ENCODE results near the gene PDILT.
A peak's percentile ranks its signal among the peaks of the same experiment; 100 is the strongest.

Gene PDILT

DNA sequence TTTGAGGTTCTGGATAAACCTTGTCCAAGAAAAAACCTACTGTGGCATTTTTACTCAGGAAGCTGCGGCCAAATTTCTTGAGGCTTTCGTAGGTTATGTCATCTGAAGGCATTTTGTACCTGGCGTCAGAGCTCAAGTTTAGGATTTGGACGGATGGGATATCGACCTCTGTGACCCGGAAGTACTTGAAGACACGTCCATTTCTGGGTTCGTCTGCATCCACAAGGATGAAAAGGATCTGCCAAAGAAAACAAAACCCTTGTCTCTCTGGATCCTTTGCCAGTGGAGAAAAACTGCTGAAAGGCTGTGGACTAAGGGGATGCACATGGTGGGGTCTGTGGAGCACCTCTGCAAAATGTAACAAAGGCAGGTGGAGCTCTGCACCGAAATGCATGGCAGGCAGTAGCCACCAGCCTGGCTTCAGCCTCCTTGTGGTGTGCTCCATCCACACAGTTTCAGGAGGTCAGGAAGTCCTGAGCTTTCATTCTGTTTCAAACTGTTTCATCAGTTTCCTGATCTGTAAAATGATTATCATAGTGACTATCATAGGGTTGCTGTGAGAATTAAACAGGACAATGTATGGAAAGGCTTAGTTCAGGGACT is 35.0 kb downstream of the PDILT start:
- H3K18ac ChIP-seq (ENCODE audit: low read length) = no peak overlapping the region
- H3K4me1 ChIP-seq (ENCODE audit: control insufficient read depth in 2 of 2, insufficient read depth in 1 of 2, low read depth in 1 of 2, low read length in 2 of 2) = no peaks in the 10 kb centered on the region
- H3K9me3 ChIP-seq (replicated peaks in 1 of 2; ENCODE audit: control insufficient read depth in 2 of 2, insufficient read depth in 1 of 2, low read depth in 1 of 2, low read length in 2 of 2) = no peaks in the 10 kb centered on the region
- no peaks in the 10 kb centered on the region for H3K27me3 ChIP-seq (ENCODE audit: control insufficient read depth in 3 of 3, insufficient read depth in 3 of 3, low read depth in 1 of 3, low read length in 3 of 3)
- H2AK5ac ChIP-seq (ENCODE audit: low read depth, low read length) = no peak overlapping the region
- no peak overlapping the region for H2BK12ac ChIP-seq (ENCODE audit: low read length)
- no peak overlapping the region for H4K8ac ChIP-seq (ENCODE audit: low read depth, low read length)
- H3K79me1 ChIP-seq (ENCODE audit: low read depth, low read length) = no peaks in the 10 kb centered on the region
- no peak overlapping the region for H3K23ac ChIP-seq (ENCODE audit: low read depth, low read length, poor library complexity)
- no peak overlapping the region for H2BK5ac ChIP-seq (ENCODE audit: low read length)
- H3K14ac ChIP-seq (ENCODE audit: low read length) = no peak overlapping the region
- no CpG with 5 or more reads among the region's 9 CpGs for WGBS, 2 donors (ENCODE audit: extremely low coverage in 2 of 2, insufficient read length in 2 of 2, insufficient replicate concordance in 1 of 2)
- no peak overlapping the region for H2AFZ ChIP-seq (ENCODE audit: low read length)
- DNase-seq (ENCODE audit: low spot score) = no peak
- H3K36me3 ChIP-seq (replicated peaks in 1 of 2; ENCODE audit: control insufficient read depth in 2 of 2, insufficient read depth in 2 of 2, low read length in 2 of 2) = no peaks in the 10 kb centered on the region
- no peak overlapping the region for H2BK15ac ChIP-seq (ENCODE audit: low read length)
- no peak overlapping the region for H2BK120ac ChIP-seq (ENCODE audit: low read depth, low read length)
- no peak overlapping the region for H3K4ac ChIP-seq (ENCODE audit: low read length)
- H3K4me3 ChIP-seq (ENCODE audit: low read length in 2 of 2) = peak overlapping the region in 1 of 2 donors; percentile 8
- no peak overlapping the region for H3K27ac ChIP-seq (replicated peaks; ENCODE audit: low read length)
- no peak overlapping the region for H3K4me2 ChIP-seq (ENCODE audit: insufficient read depth, low read length, poor library complexity, severe bottlenecking)
- no peak overlapping the region for H4K91ac ChIP-seq (ENCODE audit: low read depth, low read length, poor library complexity)
- H3K9ac ChIP-seq (ENCODE audit: low read depth, low read length, poor library complexity) = no peak overlapping the region

DNA sequence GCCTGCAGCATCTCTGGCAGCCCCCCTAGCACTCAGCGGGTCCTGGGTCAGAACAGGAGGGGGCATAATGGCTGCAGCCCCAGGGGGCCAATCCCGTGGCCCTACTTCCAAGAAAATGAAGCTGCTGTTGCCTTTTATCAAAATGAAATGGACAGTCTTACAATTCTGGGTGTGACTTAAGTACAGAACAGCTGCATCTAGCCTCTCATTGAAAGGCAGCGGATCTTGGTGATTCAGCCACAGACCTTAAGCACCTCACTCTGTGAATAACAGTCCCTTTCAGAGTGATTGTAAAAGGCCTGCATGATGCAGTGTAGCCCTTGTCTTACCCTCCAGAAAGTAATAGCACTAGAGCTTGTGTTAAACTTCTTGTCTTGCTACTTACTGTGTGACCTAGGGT is 40.5 kb downstream of the PDILT start:
- Histone ChIP-seq H3K27me3 (ENCODE audit: control insufficient read depth in 3 of 3, insufficient read depth in 3 of 3, low read depth in 1 of 3, low read length in 3 of 3) (no peaks in the 10 kb centered on the region), H3K27ac (replicated peaks; ENCODE audit: low read length) (no peak overlapping the region), H3K9me3 (replicated peaks in 1 of 2; ENCODE audit: control insufficient read depth in 2 of 2, insufficient read depth in 1 of 2, low read depth in 1 of 2, low read length in 2 of 2) (no peaks in the 10 kb centered on the region), H3K4me3 (ENCODE audit: low read length in 2 of 2) (no peak overlapping the region), H3K79me1 (ENCODE audit: low read depth, low read length) (no peaks in the 10 kb centered on the region), H4K91ac (ENCODE audit: low read depth, low read length, poor library complexity) (no peak overlapping the region), H3K23ac (ENCODE audit: low read depth, low read length, poor library complexity) (no peak overlapping the region), H3K18ac (ENCODE audit: low read length) (no peak overlapping the region), H2BK15ac (ENCODE audit: low read length) (no peak overlapping the region), H2BK120ac (ENCODE audit: low read depth, low read length) (no peak overlapping the region), H2AFZ (ENCODE audit: low read length) (no peak overlapping the region), H3K14ac (ENCODE audit: low read length) (no peak overlapping the region), H2BK12ac (ENCODE audit: low read length) (no peak overlapping the region), H3K4me1 (ENCODE audit: control insufficient read depth in 2 of 2, insufficient read depth in 1 of 2, low read depth in 1 of 2, low read length in 2 of 2) (no peaks in the 10 kb centered on the region), H3K9ac (ENCODE audit: low read depth, low read length, poor library complexity) (no peak overlapping the region), H2BK5ac (ENCODE audit: low read length) (no peak overlapping the region), H2AK5ac (ENCODE audit: low read depth, low read length) (no peak overlapping the region), H3K4ac (ENCODE audit: low read length) (no peak overlapping the region), H3K36me3 (replicated peaks in 1 of 2; ENCODE audit: control insufficient read depth in 2 of 2, insufficient read depth in 2 of 2, low read length in 2 of 2) (no peaks in the 10 kb centered on the region), H4K8ac (ENCODE audit: low read depth, low read length) (no peak overlapping the region), H3K4me2 (ENCODE audit: insufficient read depth, low read length, poor library complexity, severe bottlenecking) (no peak overlapping the region)
- WGBS, 2 donors (ENCODE audit: extremely low coverage in 2 of 2, insufficient read length in 2 of 2, insufficient replicate concordance in 1 of 2) = no CpG with 5 or more reads among the region's 3 CpGs
- DNase-seq (ENCODE audit: low spot score) = no peak

DNA sequence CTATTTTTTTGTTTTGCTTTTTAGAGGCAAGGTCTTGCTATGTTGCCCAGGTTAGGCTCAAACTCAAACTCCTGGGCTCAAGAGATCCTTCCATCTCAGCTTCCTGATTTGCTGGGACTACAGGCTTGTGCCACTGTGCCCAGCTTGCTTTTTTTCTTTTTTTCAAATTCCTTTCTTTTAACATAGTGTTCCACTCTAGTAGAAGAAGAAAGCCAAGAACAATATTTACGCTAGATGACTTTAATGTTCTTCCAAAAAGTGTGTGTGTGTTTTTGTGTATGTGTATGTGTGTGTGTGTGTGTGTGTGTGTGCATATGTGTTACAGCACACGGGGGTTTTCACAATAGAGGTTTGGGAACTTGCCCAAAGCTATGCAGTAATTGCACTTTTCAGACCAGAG is 41.3 kb downstream of the PDILT start:
- no peak overlapping the region for H3K4ac ChIP-seq (ENCODE audit: low read length)
- no peak overlapping the region for H2BK5ac ChIP-seq (ENCODE audit: low read length)
- no peaks in the 10 kb centered on the region for H3K36me3 ChIP-seq (replicated peaks in 1 of 2; ENCODE audit: control insufficient read depth in 2 of 2, insufficient read depth in 2 of 2, low read length in 2 of 2)
- no peak overlapping the region for H3K14ac ChIP-seq (ENCODE audit: low read length)
- H3K27ac ChIP-seq (replicated peaks; ENCODE audit: low read length) = no peak overlapping the region
- no peak overlapping the region for H2BK15ac ChIP-seq (ENCODE audit: low read length)
- no peak overlapping the region for H2BK120ac ChIP-seq (ENCODE audit: low read depth, low read length)
- no peak overlapping the region for H2AFZ ChIP-seq (ENCODE audit: low read length)
- H4K91ac ChIP-seq (ENCODE audit: low read depth, low read length, poor library complexity) = no peak overlapping the region
- H3K9ac ChIP-seq (ENCODE audit: low read depth, low read length, poor library complexity) = no peak overlapping the region
- DNase-seq (ENCODE audit: low spot score) = no peak
- no peak overlapping the region for H2BK12ac ChIP-seq (ENCODE audit: low read length)
- no peak overlapping the region for H3K4me3 ChIP-seq (ENCODE audit: low read length in 2 of 2)
- no peak overlapping the region for H3K4me2 ChIP-seq (ENCODE audit: insufficient read depth, low read length, poor library complexity, severe bottlenecking)
- H3K27me3 ChIP-seq (ENCODE audit: control insufficient read depth in 3 of 3, insufficient read depth in 3 of 3, low read depth in 1 of 3, low read length in 3 of 3) = no peaks in the 10 kb centered on the region
- H4K8ac ChIP-seq (ENCODE audit: low read depth, low read length) = no peak overlapping the region
- H3K9me3 ChIP-seq (replicated peaks in 1 of 2; ENCODE audit: control insufficient read depth in 2 of 2, insufficient read depth in 1 of 2, low read depth in 1 of 2, low read length in 2 of 2) = no peaks in the 10 kb centered on the region
- WGBS, 2 donors (ENCODE audit: extremely low coverage in 2 of 2, insufficient read length in 2 of 2, insufficient replicate concordance in 1 of 2) = no CpG with 5 or more reads among the region's 2 CpGs
- no peak overlapping the region for H3K18ac ChIP-seq (ENCODE audit: low read length)
- H2AK5ac ChIP-seq (ENCODE audit: low read depth, low read length) = no peak overlapping the region
- no peak overlapping the region for H3K23ac ChIP-seq (ENCODE audit: low read depth, low read length, poor library complexity)
- H3K79me1 ChIP-seq (ENCODE audit: low read depth, low read length) = no peaks in the 10 kb centered on the region
- H3K4me1 ChIP-seq (ENCODE audit: control insufficient read depth in 2 of 2, insufficient read depth in 1 of 2, low read depth in 1 of 2, low read length in 2 of 2) = no peaks in the 10 kb centered on the region

DNA sequence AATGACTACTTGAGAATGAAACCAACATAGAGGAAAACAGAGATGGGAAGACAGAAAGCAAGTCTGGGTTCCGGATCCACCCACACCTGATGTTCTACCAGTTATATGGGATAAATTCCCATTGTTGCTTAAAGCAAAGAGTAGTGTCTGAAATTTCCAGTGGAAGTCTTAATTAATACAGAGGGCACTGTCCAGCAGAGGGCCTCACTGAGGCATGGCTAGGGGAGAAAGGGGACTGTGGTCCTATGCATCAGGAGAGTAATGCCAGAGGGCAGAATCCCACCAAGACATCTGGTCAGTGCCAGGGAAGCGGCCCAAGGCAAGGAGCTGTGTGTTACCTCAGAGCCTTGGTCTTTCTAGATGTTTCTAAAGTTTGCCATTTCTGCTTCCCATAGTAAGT is 44.5 kb downstream of the PDILT start:
- no peaks in the 10 kb centered on the region for H3K36me3 ChIP-seq (replicated peaks in 1 of 2; ENCODE audit: control insufficient read depth in 2 of 2, insufficient read depth in 2 of 2, low read length in 2 of 2)
- no peak overlapping the region for H2AFZ ChIP-seq (ENCODE audit: low read length)
- H2BK15ac ChIP-seq (ENCODE audit: low read length) = no peak overlapping the region
- H2BK120ac ChIP-seq (ENCODE audit: low read depth, low read length) = no peak overlapping the region
- H3K4me3 ChIP-seq (ENCODE audit: low read length in 2 of 2) = no peak overlapping the region
- H2BK5ac ChIP-seq (ENCODE audit: low read length) = no peak overlapping the region
- no peaks in the 10 kb centered on the region for H3K9me3 ChIP-seq (replicated peaks in 1 of 2; ENCODE audit: control insufficient read depth in 2 of 2, insufficient read depth in 1 of 2, low read depth in 1 of 2, low read length in 2 of 2)
- H3K14ac ChIP-seq (ENCODE audit: low read length) = no peak overlapping the region
- H4K8ac ChIP-seq (ENCODE audit: low read depth, low read length) = no peak overlapping the region
- H4K91ac ChIP-seq (ENCODE audit: low read depth, low read length, poor library complexity) = no peak overlapping the region
- DNase-seq (ENCODE audit: low spot score) = peak; percentile 15
- H3K27me3 ChIP-seq (ENCODE audit: control insufficient read depth in 3 of 3, insufficient read depth in 3 of 3, low read depth in 1 of 3, low read length in 3 of 3) = no peaks in the 10 kb centered on the region
- H3K79me1 ChIP-seq (ENCODE audit: low read depth, low read length) = no peaks in the 10 kb centered on the region
- no peak overlapping the region for H3K27ac ChIP-seq (replicated peaks; ENCODE audit: low read length)
- no CpG with 5 or more reads among the region's 2 CpGs for WGBS, 2 donors (ENCODE audit: extremely low coverage in 2 of 2, insufficient read length in 2 of 2, insufficient replicate concordance in 1 of 2)
- no peak overlapping the region for H3K23ac ChIP-seq (ENCODE audit: low read depth, low read length, poor library complexity)
- no peak overlapping the region for H3K18ac ChIP-seq (ENCODE audit: low read length)
- H3K4me2 ChIP-seq (ENCODE audit: insufficient read depth, low read length, poor library complexity, severe bottlenecking) = no peak overlapping the region
- H2BK12ac ChIP-seq (ENCODE audit: low read length) = no peak overlapping the region
- H3K9ac ChIP-seq (ENCODE audit: low read depth, low read length, poor library complexity) = no peak overlapping the region
- no peaks in the 10 kb centered on the region for H3K4me1 ChIP-seq (ENCODE audit: control insufficient read depth in 2 of 2, insufficient read depth in 1 of 2, low read depth in 1 of 2, low read length in 2 of 2)
- H3K4ac ChIP-seq (ENCODE audit: low read length) = no peak overlapping the region
- no peak overlapping the region for H2AK5ac ChIP-seq (ENCODE audit: low read depth, low read length)

All from neuronal stem cell (in vitro differentiated cells).